LNCAP (cell line): ENCODE results near the gene NMUR1.

Experiments
- TF ChIP-seq, protein P1 (sequence below): fragments of 450-650 bp; IDR thresholded peaks from 2 replicates; pipeline ENCODE4 v1.5.1; 2017; ENCODE audit warnings: mild to moderate bottlenecking

Gene NMUR1

DNA sequence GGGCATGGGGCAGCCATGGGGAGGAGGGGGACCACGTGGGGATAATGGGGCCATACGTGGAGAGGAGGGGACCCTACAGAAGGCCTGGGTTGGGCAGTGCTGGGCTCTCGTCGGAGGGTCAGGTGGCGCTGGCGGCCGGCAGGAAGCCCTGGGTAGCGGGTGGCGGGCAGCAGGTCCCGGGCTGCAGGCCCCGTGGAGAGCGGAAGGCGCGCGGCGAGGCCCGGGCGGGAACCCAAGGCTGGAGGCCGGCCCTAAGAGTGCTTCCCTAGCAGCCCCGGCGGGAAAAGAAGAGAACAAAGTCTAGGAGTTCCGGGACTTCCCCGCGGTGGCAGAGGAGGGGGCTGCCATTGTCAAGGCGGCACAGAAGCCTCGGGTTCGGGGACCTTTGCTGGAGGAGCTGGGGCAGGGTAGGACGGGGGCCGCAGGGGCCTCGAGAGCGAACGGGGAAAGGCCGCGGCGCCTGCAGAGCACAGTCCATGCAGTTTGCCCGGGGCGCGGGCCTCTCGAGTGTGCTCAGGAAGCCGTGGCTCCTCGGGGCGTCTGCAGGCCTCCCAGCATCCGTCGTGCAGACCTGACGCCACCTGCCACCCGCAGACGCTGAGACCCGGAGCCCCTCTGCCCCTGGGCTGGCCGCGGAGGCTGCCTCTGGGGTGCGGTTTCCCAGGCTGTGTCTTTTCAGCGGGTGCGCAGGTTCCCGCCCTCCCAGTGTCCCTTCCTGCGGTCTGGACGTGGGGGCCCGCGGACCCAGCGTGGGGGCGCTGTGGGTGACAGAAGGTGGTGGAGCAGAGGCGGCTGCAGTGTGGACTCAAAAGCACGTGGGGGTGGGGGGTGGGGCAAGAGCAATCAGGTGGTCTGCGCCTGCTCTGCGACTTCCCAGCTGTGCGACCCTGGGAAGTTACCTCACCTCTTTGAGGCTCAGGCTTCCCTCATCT is 46.6 kb downstream of the NMUR1 start:
- TF ChIP-seq, protein P1, sequence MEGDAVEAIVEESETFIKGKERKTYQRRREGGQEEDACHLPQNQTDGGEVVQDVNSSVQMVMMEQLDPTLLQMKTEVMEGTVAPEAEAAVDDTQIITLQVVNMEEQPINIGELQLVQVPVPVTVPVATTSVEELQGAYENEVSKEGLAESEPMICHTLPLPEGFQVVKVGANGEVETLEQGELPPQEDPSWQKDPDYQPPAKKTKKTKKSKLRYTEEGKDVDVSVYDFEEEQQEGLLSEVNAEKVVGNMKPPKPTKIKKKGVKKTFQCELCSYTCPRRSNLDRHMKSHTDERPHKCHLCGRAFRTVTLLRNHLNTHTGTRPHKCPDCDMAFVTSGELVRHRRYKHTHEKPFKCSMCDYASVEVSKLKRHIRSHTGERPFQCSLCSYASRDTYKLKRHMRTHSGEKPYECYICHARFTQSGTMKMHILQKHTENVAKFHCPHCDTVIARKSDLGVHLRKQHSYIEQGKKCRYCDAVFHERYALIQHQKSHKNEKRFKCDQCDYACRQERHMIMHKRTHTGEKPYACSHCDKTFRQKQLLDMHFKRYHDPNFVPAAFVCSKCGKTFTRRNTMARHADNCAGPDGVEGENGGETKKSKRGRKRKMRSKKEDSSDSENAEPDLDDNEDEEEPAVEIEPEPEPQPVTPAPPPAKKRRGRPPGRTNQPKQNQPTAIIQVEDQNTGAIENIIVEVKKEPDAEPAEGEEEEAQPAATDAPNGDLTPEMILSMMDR, result no peak

DNA sequence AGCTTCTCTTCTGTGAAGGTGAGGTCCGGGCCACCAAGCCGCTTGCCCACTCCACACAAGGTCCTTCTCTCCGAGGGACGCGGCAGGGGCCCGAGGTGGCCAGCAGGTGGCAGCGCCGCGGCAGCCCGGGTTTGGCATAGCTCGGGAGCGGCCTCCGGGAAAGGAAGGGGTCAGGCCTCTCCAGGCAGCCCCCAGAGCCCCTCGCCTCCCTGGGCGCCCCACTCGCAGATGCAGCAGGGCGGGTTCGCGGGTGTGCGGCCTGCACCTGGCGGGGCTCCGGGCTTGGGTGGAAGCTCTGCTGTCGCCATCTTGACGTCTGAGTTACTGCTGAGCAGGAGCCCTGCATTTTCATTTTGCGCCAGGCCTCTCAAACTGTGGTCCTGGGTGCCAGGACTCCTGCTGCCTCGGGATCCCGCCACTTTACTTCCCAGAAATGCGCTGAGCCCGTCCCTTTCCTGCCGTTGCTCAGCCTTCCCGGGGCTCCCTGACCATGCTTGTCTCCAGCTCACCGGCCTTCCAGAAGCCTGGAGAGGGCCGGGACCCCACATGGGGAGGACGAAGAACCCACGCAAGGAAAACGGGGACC is 47.3 kb downstream of the NMUR1 start:
- TF ChIP-seq, protein P1, result peak; percentile 86

DNA sequence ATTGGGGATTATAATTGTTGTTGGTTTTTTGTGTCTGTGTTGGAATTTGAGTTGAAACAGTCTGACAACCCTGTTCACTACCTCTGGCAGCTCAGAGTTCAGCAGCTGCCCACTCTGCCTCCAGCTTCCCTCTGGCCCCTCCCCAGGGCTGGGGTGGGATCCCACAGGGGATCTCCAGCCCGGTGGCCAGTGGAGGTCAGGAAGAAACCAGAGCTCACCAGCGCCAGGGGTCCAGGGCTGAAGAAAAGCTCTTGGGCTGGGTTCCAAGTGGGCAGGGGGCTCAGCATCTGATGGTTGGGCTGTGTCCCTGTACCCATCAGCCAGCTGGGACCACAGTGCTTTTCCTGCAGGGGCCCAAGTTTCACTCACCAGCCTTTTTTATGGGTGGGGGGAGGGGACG is 49.5 kb downstream of the NMUR1 start:
- TF ChIP-seq, protein P1, result no peak

- TF ChIP-seq, protein P1, result no peak
Observed at GRCh38 chr2:231479455-231479854, 50.8 kb downstream of the NMUR1 start.

- TF ChIP-seq, protein P1, result no peak
Observed at GRCh38 chr2:231476920-231477319, 53.3 kb downstream of the NMUR1 start.

- TF ChIP-seq, protein P1, result no peak
Observed at GRCh38 chr2:231475965-231476364, 54.3 kb downstream of the NMUR1 start.
